Ascending aorta (tissue), 2 donors: ENCODE results near the gene KDM1B. TPM values are rescaled to one million over a fixed set of nuclear protein-coding genes. Genes with fewer than 3 reads are reported as not detected.

Source experiments
- DNase-seq, 2 donors: peaks; one replicate each; pipeline ENCODE4 v3.0.0-alpha.2; 2019; ENCODE audit warnings: low spot score in 2 of 2
- H3K27ac ChIP-seq, 2 donors: fragments of 200-600 bp; sonication (generic); one replicate each; pipeline ENCODE4 v1.5.1; 2016 to 2017; ENCODE audit warnings: mild to moderate bottlenecking in 1 of 2
- H3K27me3 ChIP-seq: fragments of 200-600 bp; sonication (generic); one replicate; pipeline ENCODE4 v1.5.1; 2017
- H3K36me3 ChIP-seq, 2 donors: fragments of 200-600 bp; sonication (generic); one replicate each; pipeline ENCODE4 v1.5.1; 2016
- H3K4me1 ChIP-seq, 2 donors: fragments of 200-600 bp; sonication (generic); one replicate each; pipeline ENCODE4 v1.5.1; 2016 to 2017; ENCODE audit warnings: mild to moderate bottlenecking in 1 of 2
- H3K4me3 ChIP-seq, 2 donors: fragments of 200-600 bp; sonication (generic); one replicate each; pipeline ENCODE4 v1.5.1; 2016 to 2017; ENCODE audit warnings: mild to moderate bottlenecking in 1 of 2
- H3K9me3 ChIP-seq, 2 donors: fragments of 200-600 bp; sonication (generic); one replicate each; pipeline ENCODE4 v1.5.1; 2016
- CTCF ChIP-seq, 3 experiments: fragments of 200-600 bp in 2 of 3; fragments of 450-650 bp in 1 of 3; sonication (generic) in 2 of 3; IDR thresholded peaks; one replicate each; pipeline ENCODE4 v1.5.1; 2016 to 2019; ENCODE audit warnings: antibody characterized with exemption in 3 of 3, mild to moderate bottlenecking in 1 of 3, moderate library complexity in 1 of 3
- intact Hi-C: fragments of 100-400 bp; cut with DNase I; formaldehyde crosslinking; loops from one replicate; pipeline ENCODE4 v1.15.1; 2023
- total RNA-seq: library from RNA; depleted of rRNA; stranded (reverse); fragments of >200 nt; gene quantifications from one replicate; pipeline ENCODE4 v1.1.0, GENCODE V29; 2016

Gene KDM1B
- total RNA-seq, 1 donor from 2014 or later, result 4.9 TPM

- TF ChIP-seq CTCF (IDR thresholded peaks at IDR 0.05), result no peak
- Histone ChIP-seq H3K9me3 (no peaks in the 10 kb centered on the region), H3K4me3 (no peak overlapping the region), H3K4me1 (peaks cover 0 to 12% of the 10 kb centered on the region in 2 donors), H3K27ac (no peak overlapping the region), H3K36me3 (peaks cover 7 to 10% of the 10 kb centered on the region in 2 donors), H3K27me3 (no peaks in the 10 kb centered on the region)
- no peak for DNase-seq
- intact Hi-C loops, result loop anchor here (10.0 kb wide), 2 partner anchors 123 to 1583 kb away; partner anchors contain the start of gene RNF144B
Measured at GRCh38 chr6:18261877-18262276, 106.7 kb downstream of the KDM1B start.

- Histone ChIP-seq H3K9me3 (no peaks in the 10 kb centered on the region), H3K4me1 (peaks cover 0 to 12% of the 10 kb centered on the region in 2 donors), H3K36me3 (peaks cover 0 to under 1% of the 10 kb centered on the region in 2 donors), H3K4me3 (peak overlapping the region; percentile 88 to 100), H3K27me3 (no peaks in the 10 kb centered on the region), H3K27ac (no peak overlapping the region)
- no peak for TF ChIP-seq CTCF (IDR thresholded peaks at IDR 0.05)
- intact Hi-C loops, result loop anchor here (10.0 kb wide), 2 partner anchors 122 to 1582 kb away; partner anchors contain the start of gene RNF144B
- DNase-seq, result no peak
Measured at GRCh38 chr6:18262702-18263417, 107.6 kb downstream of the KDM1B start.

- no peaks in the 10 kb centered on the region for H3K9me3 ChIP-seq
- TF ChIP-seq CTCF (IDR thresholded peaks at IDR 0.05), result no peak
- intact Hi-C loops, result loop anchor here (1.0 to 10.0 kb wide), 4 partner anchors 108 to 1581 kb away; partner anchors contain the start of genes KDM1B, RNF144B and TPMT
- peaks cover 0 to 12% of the 10 kb centered on the region in 2 donors for H3K4me1 ChIP-seq
- peak overlapping the region; percentile 94 to 99 for H3K27ac ChIP-seq
- H3K36me3 ChIP-seq, result no peaks in the 10 kb centered on the region
- no peaks in the 10 kb centered on the region for H3K27me3 ChIP-seq
- H3K4me3 ChIP-seq, result peak overlapping the region; percentile 88 to 100
- DNase-seq, result no peak
Measured at GRCh38 chr6:18263418-18264218, 108.4 kb downstream of the KDM1B start.

- peak; percentile 32 to 50 (median 44) for TF ChIP-seq CTCF (IDR thresholded peaks at IDR 0.05)
- intact Hi-C loops, result loop anchor here (1.0 to 10.0 kb wide), 4 partner anchors 109 to 1580 kb away; partner anchors contain the start of genes KDM1B, RNF144B and TPMT
- DNase-seq, result peak; percentile 31 to 92
Measured at GRCh38 chr6:18264219-18264922, 109.1 kb downstream of the KDM1B start, which contains the start of gene DEK. Gene DEK (minus strand): TSS chr6:18264530. CDS start chr6:18263987, 543 bp downstream.

GRCh38 chr6:18264923-18265377 is 109.7 kb downstream of the KDM1B start:
- TF ChIP-seq CTCF (IDR thresholded peaks at IDR 0.05), result peak in 1 of 3 experiments; percentile 0
- H3K4me1 ChIP-seq, result peaks cover 0 to 12% of the 10 kb centered on the region in 2 donors
- no peaks in the 10 kb centered on the region for H3K9me3 ChIP-seq
- no peak for DNase-seq
- peak overlapping the region; percentile 88 to 100 for H3K4me3 ChIP-seq
- H3K27me3 ChIP-seq, result no peaks in the 10 kb centered on the region
- H3K36me3 ChIP-seq, result no peaks in the 10 kb centered on the region
- H3K27ac ChIP-seq, result peak overlapping the region; percentile 94 to 99
- intact Hi-C loops, result loop anchor here (1.0 to 10.0 kb wide), 5 partner anchors 62 to 1580 kb away; partner anchors contain the start of genes KDM1B, RNF144B and TPMT

More at GRCh38 chr6:18264219-18264922, 109.1 kb downstream of the KDM1B start, which contains the start of gene DEK:
- peak within 1 kb of the TSS; percentile 88 to 100 for H3K4me3 ChIP-seq
- no peaks in the 10 kb centered on the region for H3K9me3 ChIP-seq
- H3K36me3 ChIP-seq, result no peaks in the 10 kb centered on the region
- peak within 1 kb of the TSS; percentile 94 to 99 for H3K27ac ChIP-seq
- H3K27me3 ChIP-seq, result no peaks in the 10 kb centered on the region
- peaks cover 0 to 12% of the 10 kb centered on the region in 2 donors for H3K4me1 ChIP-seq
